Naive thymus-derived CD4-positive, alpha-beta T cell (primary cell): Measurements from ENCODE around the gene CATSPERB. TPM values are rescaled to one million over a fixed set of nuclear protein-coding genes. Genes with fewer than 3 reads are reported as not detected.

Experiments
- ATAC-seq: fragments of 150-1000 bp; cut with Tn5 transposase; 2 replicates; pipeline ENCODE4 v1.10.0; 2021; ENCODE audit warnings: mild to moderate bottlenecking, moderate library complexity
- CTCF ChIA-PET: fragments of 350-600 bp; sonication (Branson Sonifier 250); formaldehyde crosslinking; loops from one replicate; lab custom pipeline; 2021; ENCODE audit warnings: antibody characterized with exemption; lab: Charles Lee
- POLR2A ChIA-PET: fragments of 350-600 bp; sonication (Branson Sonifier 250); formaldehyde crosslinking; loops from one replicate; lab custom pipeline; 2021; ENCODE audit warnings: antibody characterized with exemption, inconsistent platforms; lab: Charles Lee
- DNase-seq, 9 donors: peaks; one replicate each; pipeline versions ENCODE4 v3.0.0 to v3.0.0-alpha.2; 2020 to 2022; ENCODE audit warnings: mixed read lengths in 1 of 9
- H3K27ac ChIP-seq: one replicate; pipeline ENCODE4 v1.7.0; 2013; ENCODE audit warnings: mild to moderate bottlenecking, low read depth, low read length, moderate library complexity
- H3K27me3 ChIP-seq, 2 donors: one replicate each; pipeline ENCODE4 v1.7.0; 2013; ENCODE audit warnings: low read length in 2 of 2, mild to moderate bottlenecking in 2 of 2, moderate library complexity in 2 of 2; ENCODE audit not compliant: control insufficient read depth in 2 of 2, insufficient read depth in 2 of 2
- H3K36me3 ChIP-seq, 3 experiments: 1 replicate in 2 of 3; 2 replicates in 1 of 3; pipeline ENCODE4 v1.7.0; 2013; ENCODE audit warnings: low read length in 3 of 3, mild to moderate bottlenecking in 3 of 3, moderate library complexity in 1 of 3; ENCODE audit not compliant: insufficient read depth in 3 of 3, control insufficient read depth in 2 of 3
- H3K4me1 ChIP-seq, 2 donors: one replicate each; pipeline ENCODE4 v1.7.0; 2013; ENCODE audit warnings: low read length in 2 of 2, mild to moderate bottlenecking in 2 of 2, moderate library complexity in 1 of 2; ENCODE audit not compliant: control insufficient read depth in 2 of 2, insufficient read depth in 2 of 2
- H3K4me3 ChIP-seq: 2 replicates; pipeline ENCODE4 v1.7.0; 2013; ENCODE audit warnings: mild to moderate bottlenecking, low read length
- H3K9me3 ChIP-seq, 3 experiments: 1 replicate in 2 of 3; 2 replicates in 1 of 3; pipeline ENCODE4 v1.7.0; 2013; ENCODE audit warnings: low read length in 3 of 3; ENCODE audit not compliant: control insufficient read depth in 2 of 3
- H3K27ac Mint-ChIP-seq, 9 donors: one replicate each; pipeline ENCODE4 v1.8.0; 2020 to 2022; ENCODE audit warnings: mixed read lengths in 9 of 9, mild to moderate bottlenecking in 8 of 9, moderate library complexity in 5 of 9, inconsistent platforms in 2 of 9
- H3K27me3 Mint-ChIP-seq, 5 donors: one replicate each; pipeline ENCODE4 v1.8.0; 2021 to 2022; ENCODE audit warnings: mixed read lengths in 5 of 5, mild to moderate bottlenecking in 1 of 5
- H3K36me3 Mint-ChIP-seq, 5 donors: one replicate each; pipeline ENCODE4 v1.8.0; 2020 to 2022; ENCODE audit warnings: mixed read lengths in 5 of 5, mild to moderate bottlenecking in 3 of 5, inconsistent platforms in 1 of 5
- H3K4me1 Mint-ChIP-seq, 7 donors: one replicate each; pipeline ENCODE4 v1.8.0; 2020 to 2022; ENCODE audit warnings: mixed read lengths in 7 of 7, mild to moderate bottlenecking in 3 of 7, inconsistent platforms in 1 of 7
- H3K4me3 Mint-ChIP-seq, 10 donors: one replicate each; pipeline ENCODE4 v1.8.0; 2020 to 2022; ENCODE audit warnings: mild to moderate bottlenecking in 10 of 10, mixed read lengths in 10 of 10, moderate library complexity in 6 of 10, inconsistent platforms in 2 of 10
- H3K9me3 Mint-ChIP-seq, 11 donors: one replicate each; pipeline ENCODE4 v1.8.0; 2020 to 2022; ENCODE audit warnings: mixed read lengths in 11 of 11, mild to moderate bottlenecking in 4 of 11, inconsistent platforms in 1 of 11, moderate library complexity in 1 of 11
- intact Hi-C, 2 donors: fragments of 100-400 bp; cut with micrococcal nuclease; formaldehyde crosslinking; loops; one replicate each; pipeline ENCODE4 v1.15.1; 2023
- polyA plus RNA-seq, 2 donors: library from polyadenylated mRNA; unstranded; fragments of 300-500 nt; fragmentation: Illumina TruSeq; gene quantifications; one replicate each; pipeline ENCODE4 v1.2.3, GENCODE V29; 2021
- total RNA-seq, 6 experiments: library from RNA in 5 of 6; stranded (reverse) in 5 of 6; gene quantifications; 1 replicate in 5 of 6; 2 replicates in 1 of 6; pipeline ENCODE4 v1.2.3 and lab custom pipeline; 2021 to 2026

The CATSPERB gene
- total and polyA plus RNA-seq, 7 experiments from 2014 or later, result 0.18 to 8.4 (median 4.8) TPM

DNA sequence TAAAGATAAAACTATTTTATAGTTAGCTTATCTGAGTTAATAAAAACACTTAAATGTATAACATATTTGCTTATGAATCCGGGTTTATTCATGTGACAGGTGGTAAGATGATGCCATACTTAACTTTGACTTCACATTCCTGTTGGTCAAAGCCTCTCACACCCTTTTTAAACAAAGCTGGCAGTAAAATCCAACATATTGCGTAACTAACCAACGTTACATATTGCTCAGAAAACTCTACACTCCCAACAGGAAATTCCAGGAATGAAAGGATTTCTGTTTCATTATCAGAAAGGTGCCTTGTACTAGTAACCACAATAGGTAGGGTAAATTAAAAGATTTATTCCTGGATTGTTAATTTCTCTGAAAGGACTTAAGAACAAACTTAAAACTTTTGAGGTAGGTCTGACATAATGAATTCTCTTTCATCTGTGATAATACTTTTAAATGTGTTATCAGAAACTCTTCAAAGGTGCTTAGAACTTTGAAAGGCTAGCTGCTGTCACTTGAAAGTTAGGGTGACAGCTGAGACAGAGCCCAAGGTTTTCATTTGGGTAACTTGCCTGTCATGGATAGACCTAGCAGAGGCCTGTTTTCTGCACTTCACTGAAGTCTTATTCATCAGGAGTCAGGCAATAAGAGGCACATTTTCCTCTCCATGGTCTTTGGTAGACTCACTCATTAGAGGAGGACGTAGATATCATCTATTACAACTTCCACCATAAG is 23.8 kb upstream of the CATSPERB start:
- no peak overlapping the region for H3K27ac ChIP-seq
- CTCF ChIA-PET, result no interaction called here
- intact Hi-C loops, result no loop called here
- POLR2A ChIA-PET, result interaction anchor here (0.8 kb wide), 1 partner anchor 12 kb away, joined by 3 read pairs; no protein-coding TSS in a partner anchor
- ATAC-seq, result no peak
- no peaks in the 10 kb centered on the region for H3K27me3 ChIP-seq
- peaks cover 0 to 11% (median 0%) of the 10 kb centered on the region in 3 experiments for H3K36me3 ChIP-seq
- H3K27me3 Mint-ChIP-seq, result no peaks in the 10 kb centered on the region
- H3K9me3 Mint-ChIP-seq, result peaks cover 0 to 25% (median 14%) of the 10 kb centered on the region in 11 donors
- peaks cover 4 to 33% (median 31%) of the 10 kb centered on the region in 5 donors for H3K36me3 Mint-ChIP-seq
- no peak overlapping the region for H3K27ac Mint-ChIP-seq
- no peak overlapping the region for H3K4me3 Mint-ChIP-seq
- peaks cover 0 to 13% (median 0%) of the 10 kb centered on the region in 3 experiments for H3K9me3 ChIP-seq
- DNase-seq, result no peak
- H3K4me3 ChIP-seq, result no peak overlapping the region
- H3K4me1 ChIP-seq, result no peaks in the 10 kb centered on the region
- peaks cover 0 to 9% (median 2%) of the 10 kb centered on the region in 7 donors for H3K4me1 Mint-ChIP-seq

DNA sequence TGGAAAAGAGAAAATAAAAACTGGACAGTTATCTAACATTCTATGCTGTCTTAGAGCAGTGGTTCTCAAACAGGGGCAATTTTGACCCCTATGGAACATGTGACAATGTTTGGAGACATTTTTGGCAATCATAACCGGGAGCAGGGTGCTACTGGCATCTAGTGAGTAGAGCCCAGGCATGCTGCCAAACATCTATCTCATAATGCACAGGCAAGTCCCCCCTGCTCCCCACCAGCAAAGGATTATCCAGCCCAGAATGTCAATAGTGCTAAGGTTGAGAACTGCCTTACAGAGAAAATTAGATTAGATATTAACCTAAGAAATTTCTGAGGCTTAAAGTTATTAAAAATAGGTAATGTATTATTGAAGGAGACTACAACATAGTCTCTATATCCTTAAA is 22.9 kb upstream of the CATSPERB start:
- intact Hi-C loops, result no loop called here
- peaks cover 0 to 15% (median 6%) of the 10 kb centered on the region in 11 donors for H3K9me3 Mint-ChIP-seq
- H3K4me1 Mint-ChIP-seq, result peaks cover 0 to 9% (median 0%) of the 10 kb centered on the region in 7 donors

DNA sequence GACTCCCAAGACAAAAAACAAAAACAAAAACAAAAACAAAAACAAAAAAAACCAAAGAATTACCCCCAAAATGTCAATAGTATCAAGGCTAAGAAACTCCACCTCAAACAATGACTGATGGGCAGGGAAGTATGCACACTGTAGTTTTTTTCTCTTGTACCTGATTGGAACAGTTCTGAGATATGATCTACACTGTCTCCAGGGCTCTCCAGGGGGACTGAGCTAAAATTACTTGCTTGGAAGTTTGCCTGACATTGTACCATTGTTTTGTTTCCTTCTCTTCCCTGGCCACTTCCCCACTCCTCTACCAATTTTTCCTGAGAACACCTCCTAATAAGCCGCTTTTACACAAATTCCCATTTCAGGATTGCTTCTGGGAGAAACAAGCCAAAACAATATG is 22.3 kb upstream of the CATSPERB start:
- no peak overlapping the region for H3K4me3 ChIP-seq
- H3K36me3 Mint-ChIP-seq, result peaks cover 0 to 21% (median 18%) of the 10 kb centered on the region in 5 donors
- ChIA-PET POLR2A (interaction anchor here (0.6 to 0.7 kb wide), 2 partner anchors 223 to 1148 kb away, joined by 3 read pairs; no protein-coding TSS in a partner anchor), CTCF (interaction anchor here (0.5 kb wide), 1 partner anchor 100 kb away, joined by 3 read pairs; no protein-coding TSS in a partner anchor)
- peaks cover 0 to 9% (median 0%) of the 10 kb centered on the region in 7 donors for H3K4me1 Mint-ChIP-seq
- intact Hi-C loops, result no loop called here
- peaks cover 0 to 9% (median 3%) of the 10 kb centered on the region in 11 donors for H3K9me3 Mint-ChIP-seq
- H3K4me3 Mint-ChIP-seq, result no peak overlapping the region
- no peaks in the 10 kb centered on the region for H3K27me3 ChIP-seq
- H3K9me3 ChIP-seq, result no peaks in the 10 kb centered on the region
- no peak overlapping the region for H3K27ac ChIP-seq
- no peaks in the 10 kb centered on the region for H3K36me3 ChIP-seq
- H3K4me1 ChIP-seq, result no peaks in the 10 kb centered on the region
- peak overlapping the region in 1 of 9 donors; percentile 1 for H3K27ac Mint-ChIP-seq
- no peaks in the 10 kb centered on the region for H3K27me3 Mint-ChIP-seq
- DNase-seq (no peak), ATAC-seq (no peak)

More for the DNA sequence above, 22.9 kb upstream of the CATSPERB start:
- peaks cover 0 to 5% (median 0%) of the 10 kb centered on the region in 3 experiments for H3K9me3 ChIP-seq
- H3K36me3 Mint-ChIP-seq, result peaks cover 0 to 26% (median 24%) of the 10 kb centered on the region in 5 donors
- no peak overlapping the region for H3K27ac Mint-ChIP-seq
- no peaks in the 10 kb centered on the region for H3K27me3 Mint-ChIP-seq
- H3K27ac ChIP-seq, result no peak overlapping the region
- H3K4me3 ChIP-seq, result no peak overlapping the region
- ATAC-seq (no peak), DNase-seq (no peak)
- no peaks in the 10 kb centered on the region for H3K27me3 ChIP-seq
- H3K36me3 ChIP-seq, result peaks cover 0 to 5% (median 0%) of the 10 kb centered on the region in 3 experiments
- H3K4me3 Mint-ChIP-seq, result no peak overlapping the region
- H3K4me1 ChIP-seq, result no peaks in the 10 kb centered on the region
- CTCF ChIA-PET, result interaction anchor here (0.5 kb wide), 1 partner anchor 99 kb away, joined by 3 read pairs; no protein-coding TSS in a partner anchor
- POLR2A ChIA-PET, result no interaction called here

DNA sequence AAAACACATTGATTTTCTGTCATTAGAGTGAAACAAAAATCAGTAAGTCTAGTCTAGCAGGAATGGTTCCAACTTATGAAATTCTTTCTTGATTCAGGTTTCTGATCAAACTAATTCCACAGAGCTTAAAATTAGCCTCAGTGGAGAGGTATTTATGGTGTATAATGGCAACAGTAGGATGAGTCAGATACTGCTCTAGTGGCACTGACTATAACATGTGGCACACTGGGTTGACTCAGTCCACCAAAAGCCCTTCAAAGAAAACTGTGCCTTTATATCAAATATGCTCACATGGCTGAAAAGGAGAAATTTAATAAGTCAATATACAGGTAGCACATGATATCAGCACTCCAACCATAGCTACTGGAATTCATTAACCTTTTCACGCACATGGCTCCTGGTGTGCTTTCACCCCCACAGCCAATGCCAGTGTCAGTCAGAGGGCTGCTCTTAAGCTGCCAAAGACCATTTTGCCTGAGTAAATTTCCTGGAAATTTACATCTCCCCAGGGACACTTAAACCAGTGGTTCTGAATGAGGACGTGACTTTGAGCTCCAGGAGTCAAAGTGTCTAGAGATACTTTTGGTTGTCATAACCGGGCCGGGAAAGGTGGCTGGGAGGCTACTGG is 21.7 kb upstream of the CATSPERB start:
- Mint-ChIP-seq H3K4me1 (peaks cover 0 to 9% (median 0%) of the 10 kb centered on the region in 7 donors), H3K27ac (peak overlapping the region in 2 of 9 donors; percentile 1 to 17), H3K36me3 (peaks cover 0 to 20% (median 12%) of the 10 kb centered on the region in 5 donors), H3K4me3 (no peak overlapping the region), H3K27me3 (no peaks in the 10 kb centered on the region), H3K9me3 (peaks cover 0 to 3% (median 0%) of the 10 kb centered on the region in 11 donors)
- Histone ChIP-seq H3K36me3 (no peaks in the 10 kb centered on the region), H3K27ac (no peak overlapping the region), H3K9me3 (no peaks in the 10 kb centered on the region), H3K4me3 (no peak overlapping the region), H3K27me3 (no peaks in the 10 kb centered on the region), H3K4me1 (no peaks in the 10 kb centered on the region)
- ATAC-seq (no peak), DNase-seq (no peak)
- CTCF ChIA-PET, result no interaction called here
- intact Hi-C loops, result no loop called here
- POLR2A ChIA-PET, result interaction anchor here (0.6 to 0.7 kb wide), 2 partner anchors 223 to 1147 kb away, joined by 3 read pairs; no protein-coding TSS in a partner anchor

DNA sequence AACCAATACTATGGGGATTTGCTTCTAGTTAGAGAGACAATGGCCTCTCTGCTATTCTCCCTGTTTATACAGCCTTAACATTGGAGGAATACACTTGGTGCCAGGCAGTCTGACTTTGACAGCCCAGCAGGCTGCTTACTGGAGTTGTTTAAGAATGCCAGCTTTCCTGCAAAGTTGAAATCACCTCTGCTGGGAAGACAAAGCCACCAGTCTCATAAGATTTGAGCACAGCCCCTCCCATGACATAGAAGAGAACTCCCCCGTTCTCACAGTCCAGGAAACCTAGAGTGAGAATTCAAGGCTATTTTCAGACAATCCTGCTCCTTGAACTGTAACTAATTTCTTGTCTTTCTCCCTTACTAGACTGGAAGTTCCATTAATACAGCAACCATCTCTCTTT is 21.1 kb upstream of the CATSPERB start:
- ATAC-seq (no peak), DNase-seq (no peak)
- no peak overlapping the region for H3K4me3 Mint-ChIP-seq
- Histone ChIP-seq H3K4me3 (no peak overlapping the region), H3K36me3 (no peaks in the 10 kb centered on the region), H3K9me3 (no peaks in the 10 kb centered on the region), H3K4me1 (no peaks in the 10 kb centered on the region), H3K27me3 (no peaks in the 10 kb centered on the region), H3K27ac (no peak overlapping the region)
- H3K27me3 Mint-ChIP-seq, result no peaks in the 10 kb centered on the region
- ChIA-PET CTCF (no interaction called here), POLR2A (no interaction called here)
- peaks cover 0 to 9% (median 0%) of the 10 kb centered on the region in 7 donors for H3K4me1 Mint-ChIP-seq
- peaks cover 0 to 2% (median 0%) of the 10 kb centered on the region in 11 donors for H3K9me3 Mint-ChIP-seq
- intact Hi-C loops, result no loop called here
- H3K27ac Mint-ChIP-seq, result peak overlapping the region in 1 of 9 donors; percentile 17
- H3K36me3 Mint-ChIP-seq, result peaks cover 0 to 13% (median 9%) of the 10 kb centered on the region in 5 donors

DNA sequence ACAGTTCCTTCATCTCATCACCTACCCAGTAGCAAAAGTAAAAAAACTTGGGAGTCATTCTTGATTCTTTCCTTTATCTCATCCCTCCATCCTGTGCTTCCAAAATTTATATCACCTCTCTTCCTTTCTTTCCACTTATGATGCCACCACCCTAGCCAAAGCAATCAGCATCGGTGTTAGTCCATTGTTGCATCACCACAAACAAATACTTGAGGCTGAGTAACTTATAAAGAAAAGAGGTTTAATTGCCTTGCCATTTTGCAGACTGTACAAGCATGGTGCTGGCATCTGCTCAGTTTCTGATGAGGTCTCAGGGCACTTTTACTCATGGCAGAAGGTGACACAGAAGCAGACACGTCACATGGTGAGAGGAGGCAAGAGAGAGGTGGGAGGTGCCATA is 19.8 kb upstream of the CATSPERB start:
- Histone ChIP-seq H3K27me3 (no peaks in the 10 kb centered on the region), H3K36me3 (no peaks in the 10 kb centered on the region), H3K4me1 (no peaks in the 10 kb centered on the region), H3K27ac (no peak overlapping the region), H3K9me3 (no peaks in the 10 kb centered on the region), H3K4me3 (no peak overlapping the region)
- no peak for DNase-seq
- intact Hi-C loops, result no loop called here
- no peaks in the 10 kb centered on the region for H3K27me3 Mint-ChIP-seq
- H3K27ac Mint-ChIP-seq, result peak overlapping the region in 1 of 9 donors; percentile 16
- H3K4me1 Mint-ChIP-seq, result peaks cover 0 to 9% (median 0%) of the 10 kb centered on the region in 7 donors
- H3K4me3 Mint-ChIP-seq, result no peak overlapping the region
- peaks cover 0 to 2% (median 0%) of the 10 kb centered on the region in 11 donors for H3K9me3 Mint-ChIP-seq
- ATAC-seq, result no peak
- peaks cover 0 to 10% (median 5%) of the 10 kb centered on the region in 5 donors for H3K36me3 Mint-ChIP-seq
- POLR2A ChIA-PET, result no interaction called here
- CTCF ChIA-PET, result interaction anchor here (0.7 kb wide), 1 partner anchor 266 kb away, joined by 3 read pairs; no protein-coding TSS in a partner anchor
